Choroid plexus epithelial cell (primary cell): ENCODE measurements around the gene CXorf51B.
"Not testable (repeated sequence)": the region's sequence is repeated elsewhere in the genome, so short reads cannot be mapped to it uniquely, and the experiment has no call there.

Experiments used
- DNase-seq: peaks from one replicate; pipeline ENCODE4 v3.0.0-alpha.2; 2010; ENCODE audit warnings: low read depth
- H3K4me3 ChIP-seq: 2 replicates; pipeline ENCODE4 v1.5.1; 2011; ENCODE audit warnings: low read depth, mild to moderate bottlenecking, control low read depth, low read length, moderate library complexity
- TF ChIP-seq, protein P1 (sequence below): conservative IDR thresholded peaks from 2 replicates; pipeline ENCODE4 v1.5.1; 2011; ENCODE audit warnings: low read depth, mild to moderate bottlenecking, control low read depth, inconsistent platforms, low read length, moderate library complexity

CXorf51B gene

GRCh38 chrX:146809471-146809870 is at the start of gene CXorf51B:
CXorf51B (plus strand) TSS chrX:146809771; CDS start chrX:146809792, 21 bp downstream.
- H3K4me3 ChIP-seq, DNase-seq: not testable (repeated sequence)

GRCh38 chrX:146814644-146815043 is 5.1 kb downstream of the CXorf51B start, which contains the start of gene CXorf51A:
CXorf51A (minus strand) TSS chrX:146814744; CDS start chrX:146814723, 21 bp downstream.
- not testable (repeated sequence) for DNase-seq, H3K4me3 ChIP-seq

GRCh38 chrX:146831994-146832393 is 22.4 kb downstream of the CXorf51B start:
- no peak overlapping the region for H3K4me3 ChIP-seq
- DNase-seq: no peak
- TF ChIP-seq, protein P1, sequence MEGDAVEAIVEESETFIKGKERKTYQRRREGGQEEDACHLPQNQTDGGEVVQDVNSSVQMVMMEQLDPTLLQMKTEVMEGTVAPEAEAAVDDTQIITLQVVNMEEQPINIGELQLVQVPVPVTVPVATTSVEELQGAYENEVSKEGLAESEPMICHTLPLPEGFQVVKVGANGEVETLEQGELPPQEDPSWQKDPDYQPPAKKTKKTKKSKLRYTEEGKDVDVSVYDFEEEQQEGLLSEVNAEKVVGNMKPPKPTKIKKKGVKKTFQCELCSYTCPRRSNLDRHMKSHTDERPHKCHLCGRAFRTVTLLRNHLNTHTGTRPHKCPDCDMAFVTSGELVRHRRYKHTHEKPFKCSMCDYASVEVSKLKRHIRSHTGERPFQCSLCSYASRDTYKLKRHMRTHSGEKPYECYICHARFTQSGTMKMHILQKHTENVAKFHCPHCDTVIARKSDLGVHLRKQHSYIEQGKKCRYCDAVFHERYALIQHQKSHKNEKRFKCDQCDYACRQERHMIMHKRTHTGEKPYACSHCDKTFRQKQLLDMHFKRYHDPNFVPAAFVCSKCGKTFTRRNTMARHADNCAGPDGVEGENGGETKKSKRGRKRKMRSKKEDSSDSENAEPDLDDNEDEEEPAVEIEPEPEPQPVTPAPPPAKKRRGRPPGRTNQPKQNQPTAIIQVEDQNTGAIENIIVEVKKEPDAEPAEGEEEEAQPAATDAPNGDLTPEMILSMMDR: no peak

- no peak for DNase-seq
- TF ChIP-seq, protein P1: no peak
- H3K4me3 ChIP-seq: no peak overlapping the region
Measured at GRCh38 chrX:146854281-146854680, 44.7 kb downstream of the CXorf51B start.
